ENCODE data around the gene CES2.
"Not testable (repeated sequence)": the region's sequence is repeated elsewhere in the genome, so short reads cannot be mapped to it uniquely, and the experiment has no call there.

Gene CES2

DNA sequence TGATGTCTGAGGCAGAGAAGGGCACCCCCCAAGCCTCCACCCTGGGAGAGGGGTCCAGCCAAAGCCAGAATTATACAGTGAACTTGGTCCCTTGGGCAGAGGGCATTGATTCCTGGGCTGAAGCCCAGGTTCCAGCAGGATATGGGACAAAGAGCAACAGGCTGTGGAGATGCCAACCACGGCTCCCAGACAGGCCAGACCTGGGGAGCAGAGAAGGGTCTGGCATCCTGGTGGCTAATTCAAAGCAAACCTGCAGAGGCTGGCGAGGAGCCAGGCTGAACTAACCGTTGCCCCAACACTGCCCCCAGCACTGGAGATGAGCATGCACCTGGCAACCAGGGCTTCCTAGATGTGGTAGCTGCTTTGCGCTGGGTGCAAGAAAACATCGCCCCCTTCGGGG, 28.7 kb downstream of the CES2 start:
- H3K4me3 ChIP-seq = no peak overlapping the region
- H3K27ac ChIP-seq = no peak overlapping the region
- H3K9me3 ChIP-seq (ENCODE audit: low read depth, low read length) = no peaks in the 10 kb centered on the region
- H3K36me3 ChIP-seq (ENCODE audit: insufficient read depth, low read length) = no peaks in the 10 kb centered on the region
- no peak for TF ChIP-seq FOXP2 (optimal IDR thresholded peaks at IDR 0.05; ENCODE audit: control extremely low read depth, extremely low read length, insufficient read depth)
- no peak for TF ChIP-seq EZH2 (IDR thresholded peaks at IDR 0.05)
- no peak for TF ChIP-seq POLR2AphosphoS5 (IDR thresholded peaks at IDR 0.05; ENCODE audit: borderline replicate concordance, low read depth, low read length)
- no peak overlapping the region for H3K9ac ChIP-seq (ENCODE audit: insufficient read length)
- no peak for DNase-seq (ENCODE audit: low read depth, low spot score)

DNA sequence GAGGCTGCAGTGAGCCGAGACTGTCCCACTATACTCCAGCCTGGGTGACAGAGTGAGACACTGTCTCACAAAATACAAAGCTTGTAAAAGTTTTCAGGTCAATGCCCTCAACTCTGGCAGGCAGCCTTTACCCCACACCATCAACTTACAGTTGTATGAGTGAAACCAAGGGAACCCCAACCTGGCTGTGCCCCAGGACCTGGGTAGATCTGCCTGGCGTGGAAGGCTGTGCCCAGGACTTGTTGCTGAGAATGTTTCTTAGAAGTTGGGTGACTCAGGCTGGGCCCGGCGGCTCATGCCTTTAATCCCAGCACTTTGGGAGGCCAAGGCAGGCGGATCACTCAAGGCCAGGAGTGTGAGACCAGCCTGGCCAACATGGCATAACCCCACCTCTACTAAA, 33.5 kb downstream of the CES2 start:
- TF ChIP-seq EZH2 (IDR thresholded peaks at IDR 0.05) = no peak
- no peak for TF ChIP-seq POLR2AphosphoS5 (IDR thresholded peaks at IDR 0.05; ENCODE audit: borderline replicate concordance, low read depth, low read length)
- TF ChIP-seq FOXP2 (optimal IDR thresholded peaks at IDR 0.05; ENCODE audit: control extremely low read depth, extremely low read length, insufficient read depth) = no peak
- DNase-seq (ENCODE audit: low read depth, low spot score) = no peak
- no peaks in the 10 kb centered on the region for H3K9me3 ChIP-seq (ENCODE audit: low read depth, low read length)
- H3K9ac ChIP-seq (ENCODE audit: insufficient read length) = no peak overlapping the region
- H3K4me3 ChIP-seq = no peak overlapping the region
- H3K36me3 ChIP-seq (ENCODE audit: insufficient read depth, low read length) = no peaks in the 10 kb centered on the region
- H3K27ac ChIP-seq = no peak overlapping the region

DNA sequence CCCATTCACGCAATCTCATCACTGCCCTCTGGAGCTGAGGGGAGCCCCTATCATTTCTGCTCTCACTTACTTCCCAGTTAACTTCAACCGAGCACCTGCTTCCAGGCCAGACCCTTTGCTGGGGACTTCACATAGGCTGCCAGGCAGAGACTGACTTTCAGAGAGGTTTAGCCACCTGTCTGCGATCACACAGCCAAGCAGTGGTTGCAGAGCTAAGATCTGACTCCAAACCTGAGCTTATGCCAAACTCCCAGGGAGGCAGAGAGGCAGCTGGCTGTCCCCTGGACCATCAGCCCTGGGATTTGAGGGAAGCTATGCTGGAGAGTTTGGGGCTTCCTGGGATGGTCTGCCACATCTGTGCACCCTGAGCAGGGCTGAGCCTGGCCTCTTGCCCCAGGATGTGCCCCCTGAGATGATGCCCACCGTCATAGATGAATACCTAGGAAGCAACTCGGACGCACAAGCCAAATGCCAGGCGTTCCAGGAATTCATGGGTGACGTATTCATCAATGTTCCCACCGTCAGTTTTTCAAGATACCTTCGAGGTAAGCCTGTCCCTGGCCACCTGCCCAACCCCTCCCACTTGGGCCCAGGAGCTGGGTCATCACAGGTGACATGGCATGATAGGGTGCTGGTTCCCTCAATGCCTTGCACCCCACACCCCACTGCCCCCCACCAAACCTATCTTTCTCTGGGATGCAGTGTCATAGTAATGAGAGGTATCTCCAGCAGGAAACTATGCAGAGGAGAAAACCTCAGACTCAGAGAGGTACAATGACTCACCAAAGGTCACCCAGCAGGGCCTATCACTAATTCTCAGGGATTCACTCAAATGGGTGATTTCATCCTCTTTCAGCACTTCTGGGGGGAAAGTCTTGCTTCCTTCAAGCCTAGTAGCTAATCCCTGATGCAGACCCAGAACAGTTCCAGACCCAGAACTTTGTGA, 35.7 kb downstream of the CES2 start:
- Histone ChIP-seq H3K4me3 (no peak overlapping the region), H3K27ac (no peak overlapping the region), H3K9me3 (ENCODE audit: low read depth, low read length) (no peaks in the 10 kb centered on the region), H3K36me3 (ENCODE audit: insufficient read depth, low read length) (no peaks in the 10 kb centered on the region), H3K9ac (ENCODE audit: insufficient read length) (no peak overlapping the region)
- no peak for TF ChIP-seq POLR2AphosphoS5 (IDR thresholded peaks at IDR 0.05; ENCODE audit: borderline replicate concordance, low read depth, low read length)
- TF ChIP-seq FOXP2 (optimal IDR thresholded peaks at IDR 0.05; ENCODE audit: control extremely low read depth, extremely low read length, insufficient read depth) = no peak
- no peak for TF ChIP-seq EZH2 (IDR thresholded peaks at IDR 0.05)
- no peak for DNase-seq (ENCODE audit: low read depth, low spot score)

DNA sequence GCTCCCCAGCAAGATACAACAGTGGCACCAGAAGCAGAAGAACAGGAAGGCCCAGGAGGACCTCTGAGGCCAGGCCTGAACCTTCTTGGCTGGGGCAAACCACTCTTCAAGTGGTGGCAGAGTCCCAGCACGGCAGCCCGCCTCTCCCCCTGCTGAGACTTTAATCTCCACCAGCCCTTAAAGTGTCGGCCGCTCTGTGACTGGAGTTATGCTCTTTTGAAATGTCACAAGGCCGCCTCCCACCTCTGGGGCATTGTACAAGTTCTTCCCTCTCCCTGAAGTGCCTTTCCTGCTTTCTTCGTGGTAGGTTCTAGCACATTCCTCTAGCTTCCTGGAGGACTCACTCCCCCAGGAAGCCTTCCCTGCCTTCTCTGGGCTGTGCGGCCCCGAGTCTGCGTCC, 37.7 kb downstream of the CES2 start:
- no peak for TF ChIP-seq EZH2 (IDR thresholded peaks at IDR 0.05)
- TF ChIP-seq POLR2AphosphoS5 (IDR thresholded peaks at IDR 0.05; ENCODE audit: borderline replicate concordance, low read depth, low read length) = no peak
- no peak for TF ChIP-seq FOXP2 (optimal IDR thresholded peaks at IDR 0.05; ENCODE audit: control extremely low read depth, extremely low read length, insufficient read depth)
- H3K36me3 ChIP-seq (ENCODE audit: insufficient read depth, low read length) = no peaks in the 10 kb centered on the region
- no peak for DNase-seq (ENCODE audit: low read depth, low spot score)
- no peak overlapping the region for H3K4me3 ChIP-seq
- no peaks in the 10 kb centered on the region for H3K9me3 ChIP-seq (ENCODE audit: low read depth, low read length)
- no peak overlapping the region for H3K9ac ChIP-seq (ENCODE audit: insufficient read length)
- H3K27ac ChIP-seq = no peak overlapping the region

DNA sequence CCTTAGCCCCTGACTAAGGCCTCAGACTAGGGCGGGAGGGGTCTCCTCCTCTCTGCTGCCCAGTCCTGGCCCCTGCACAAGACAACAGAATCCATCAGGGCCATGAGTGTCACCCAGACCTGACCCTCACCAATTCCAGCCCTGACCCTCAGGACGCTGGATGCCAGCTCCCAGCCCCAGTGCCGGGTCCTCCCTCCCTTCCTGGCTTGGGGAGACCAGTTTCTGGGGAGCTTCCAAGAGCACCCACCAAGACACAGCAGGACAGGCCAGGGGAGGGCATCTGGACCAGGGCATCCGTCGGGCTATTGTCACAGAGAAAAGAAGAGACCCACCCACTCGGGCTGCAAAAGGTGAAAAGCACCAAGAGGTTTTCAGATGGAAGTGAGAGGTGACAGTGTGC, 38.4 kb downstream of the CES2 start:
- Histone ChIP-seq H3K27ac (no peak overlapping the region), H3K9me3 (ENCODE audit: low read depth, low read length) (no peaks in the 10 kb centered on the region), H3K36me3 (ENCODE audit: insufficient read depth, low read length) (no peaks in the 10 kb centered on the region), H3K9ac (ENCODE audit: insufficient read length) (no peak overlapping the region), H3K4me3 (no peak overlapping the region)
- no peak for DNase-seq (ENCODE audit: low read depth, low spot score)
- TF ChIP-seq POLR2AphosphoS5 (IDR thresholded peaks at IDR 0.05; ENCODE audit: borderline replicate concordance, low read depth, low read length) = no peak
- no peak for TF ChIP-seq EZH2 (IDR thresholded peaks at IDR 0.05)
- no peak for TF ChIP-seq FOXP2 (optimal IDR thresholded peaks at IDR 0.05; ENCODE audit: control extremely low read depth, extremely low read length, insufficient read depth)

DNA sequence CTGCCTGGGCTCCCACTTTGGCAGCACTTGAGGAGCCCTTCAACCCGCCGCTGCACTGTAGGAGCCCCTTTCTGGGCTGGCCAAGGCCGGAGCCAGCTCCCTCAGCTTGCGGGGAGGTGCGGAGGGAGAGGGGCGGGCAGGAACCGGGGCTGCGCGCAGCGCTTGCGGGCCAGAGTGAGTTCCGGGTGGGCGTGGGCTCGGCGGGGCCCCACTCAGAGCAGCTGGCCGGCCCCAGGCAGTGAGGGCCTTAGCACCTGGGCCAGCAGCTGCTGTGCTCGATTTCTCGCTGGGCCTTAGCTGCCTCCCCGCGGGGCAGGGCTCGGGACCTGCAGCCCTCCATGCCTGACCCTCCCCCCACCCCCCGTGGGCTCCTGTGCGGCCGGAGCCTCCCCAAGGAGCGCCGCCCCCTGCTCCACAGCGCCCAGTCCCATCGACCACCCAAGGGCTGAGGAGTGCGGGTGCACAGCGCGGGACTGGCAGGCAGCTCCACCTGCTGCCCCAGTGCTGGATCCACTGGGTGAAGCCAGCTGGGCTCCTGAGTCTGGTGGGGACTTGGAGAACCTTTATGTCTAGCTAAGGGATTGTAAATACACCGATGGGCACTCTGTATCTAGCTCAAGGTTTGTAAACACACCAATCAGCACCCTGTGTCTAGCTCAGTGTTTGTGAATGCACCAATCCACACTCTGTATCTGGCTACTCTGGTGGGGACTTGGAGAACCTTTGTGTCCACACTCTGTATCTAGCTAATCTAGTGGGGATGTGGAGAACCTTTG, 39.0 kb downstream of the CES2 start:
- not testable (repeated sequence) for H3K4me3 ChIP-seq; H3K36me3 ChIP-seq (ENCODE audit: insufficient read depth, low read length); H3K9me3 ChIP-seq (ENCODE audit: low read depth, low read length); H3K9ac ChIP-seq (ENCODE audit: insufficient read length); H3K27ac ChIP-seq; DNase-seq (ENCODE audit: low read depth, low spot score)

DNA sequence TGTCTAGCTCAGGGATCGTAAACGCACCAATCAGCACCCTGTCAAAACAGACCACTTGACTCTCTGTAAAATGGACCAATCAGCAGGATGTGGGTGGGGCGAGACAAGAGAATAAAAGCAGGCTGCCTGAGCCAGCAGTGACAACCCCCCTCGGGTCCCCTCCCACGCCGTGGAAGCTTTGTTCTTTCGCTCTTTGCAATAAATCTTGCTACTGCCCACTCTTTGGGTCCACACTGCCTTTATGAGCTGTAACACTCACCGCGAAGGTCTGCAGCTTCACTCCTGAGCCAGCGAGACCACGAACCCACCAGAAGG, 39.6 kb downstream of the CES2 start:
- not testable (repeated sequence) for H3K27ac ChIP-seq; H3K36me3 ChIP-seq (ENCODE audit: insufficient read depth, low read length); DNase-seq (ENCODE audit: low read depth, low spot score)

DNA sequence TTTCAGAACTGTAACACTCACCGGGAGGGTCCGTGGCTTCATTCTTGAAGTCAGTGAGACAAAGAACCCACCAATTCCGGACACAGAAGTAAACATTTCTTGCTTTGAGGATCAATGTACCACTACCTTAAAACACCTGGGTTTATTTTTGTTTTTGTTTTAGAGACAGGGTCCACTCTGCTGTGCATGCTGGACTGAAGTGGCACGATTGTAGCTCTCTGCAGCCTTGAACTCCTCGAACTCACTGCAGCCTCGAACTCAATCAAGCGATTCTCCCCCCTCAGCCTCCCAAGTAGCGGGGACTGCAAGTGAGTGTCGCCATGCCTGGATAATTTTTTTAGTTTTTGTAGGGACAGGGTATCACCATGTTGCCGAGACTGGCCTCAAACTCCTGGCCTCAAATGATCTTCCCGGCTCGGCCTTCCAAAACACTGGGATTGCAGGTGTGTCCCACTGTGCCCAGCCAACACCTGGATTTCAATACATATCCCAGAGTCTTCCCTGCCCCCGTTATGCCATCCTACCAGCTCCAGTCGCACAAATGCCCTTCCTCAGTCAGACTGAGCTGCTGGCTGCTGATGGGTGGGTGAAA, 40.1 kb downstream of the CES2 start:
- Histone ChIP-seq H3K36me3 (ENCODE audit: insufficient read depth, low read length) (no peaks in the 10 kb centered on the region), H3K9ac (ENCODE audit: insufficient read length) (no peak overlapping the region), H3K4me3 (no peak overlapping the region), H3K9me3 (ENCODE audit: low read depth, low read length) (no peaks in the 10 kb centered on the region), H3K27ac (no peak overlapping the region)
- TF ChIP-seq EZH2 (IDR thresholded peaks at IDR 0.05) (no peak), POLR2AphosphoS5 (IDR thresholded peaks at IDR 0.05; ENCODE audit: borderline replicate concordance, low read depth, low read length) (no peak), FOXP2 (optimal IDR thresholded peaks at IDR 0.05; ENCODE audit: control extremely low read depth, extremely low read length, insufficient read depth) (no peak)
- DNase-seq (ENCODE audit: low read depth, low spot score) = no peak

More for the DNA sequence above, 39.6 kb downstream of the CES2 start:
- H3K4me3 ChIP-seq; H3K9me3 ChIP-seq (ENCODE audit: low read depth, low read length); H3K9ac ChIP-seq (ENCODE audit: insufficient read length): not testable (repeated sequence)

Measured in SK-N-MC (cell line).